Smooth muscle cell of the brain vasculature (primary cell): ENCODE results near the gene DSCAM.

ENCODE experiments used
- DNase-seq: peaks from one replicate; pipeline ENCODE4 v3.0.0-alpha.2; 2012; ENCODE audit warnings: low read depth, low spot score

The DSCAM gene

DNA sequence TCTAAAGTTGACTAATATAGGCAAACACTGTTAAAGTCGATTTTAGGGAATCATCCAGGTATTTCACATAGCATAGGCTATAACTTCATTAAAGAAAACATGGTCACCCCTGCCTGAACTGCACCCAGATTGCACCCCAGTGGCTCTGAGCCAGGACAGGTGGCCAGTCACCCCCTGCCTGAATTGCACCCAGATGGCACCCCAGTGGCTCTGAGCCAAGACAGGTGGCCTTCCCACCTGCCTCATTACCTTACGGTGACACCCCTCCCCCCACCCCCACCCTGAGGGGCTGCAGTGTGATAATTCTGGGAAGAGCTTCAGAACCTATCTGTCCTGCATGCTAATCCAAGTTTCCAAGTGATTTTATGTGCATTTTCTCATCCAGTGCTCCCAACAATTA lies 78.9 kb downstream of the DSCAM start:
- DNase-seq, result no peak

DNA sequence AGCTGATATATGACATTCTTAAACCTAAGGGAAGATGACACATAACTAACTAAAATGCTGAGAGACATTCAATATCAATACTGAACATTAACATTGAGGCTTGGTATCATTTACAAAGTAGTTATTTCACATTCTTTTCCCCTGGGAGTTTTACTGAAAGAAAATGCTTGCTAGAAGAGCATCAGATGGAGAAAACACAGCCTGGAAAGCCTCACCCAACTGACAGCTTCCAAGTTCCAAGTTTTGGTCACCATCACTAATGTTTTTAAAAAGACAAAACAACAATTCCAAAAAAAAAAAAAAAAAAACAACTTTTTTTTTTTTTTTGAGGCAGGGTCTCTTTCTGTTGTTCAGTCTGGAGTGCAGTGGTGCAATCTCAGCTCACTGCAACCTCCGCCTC lies 80.6 kb downstream of the DSCAM start:
- DNase-seq, result no peak

- no peak for DNase-seq
Measured at GRCh38 chr21:40765811-40766210, 81.1 kb downstream of the DSCAM start.

GRCh38 chr21:40760821-40761220 lies 86.1 kb downstream of the DSCAM start:
- DNase-seq, result no peak

DNA sequence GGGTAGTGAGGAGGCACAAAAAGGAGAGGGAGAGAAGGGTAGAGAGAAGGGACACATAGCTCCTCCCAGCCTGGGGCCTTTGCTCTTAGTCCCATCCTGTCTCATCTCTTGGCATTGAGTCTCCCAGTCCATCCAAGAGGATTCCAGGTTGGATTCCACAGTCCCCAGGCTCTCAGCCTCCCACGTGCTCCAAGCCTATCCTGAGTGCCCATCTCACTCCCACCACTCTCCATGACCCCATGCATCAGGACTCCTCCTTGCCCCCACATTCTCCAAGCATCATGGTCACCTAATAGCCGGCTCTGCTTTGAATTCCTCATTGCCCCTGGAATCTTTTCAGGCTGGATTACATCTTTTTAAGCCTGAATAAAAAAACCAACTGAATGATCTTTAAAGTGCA lies 87.9 kb downstream of the DSCAM start:
- DNase-seq, result no peak

- DNase-seq, result no peak
Measured at GRCh38 chr21:40757366-40757765, 89.6 kb downstream of the DSCAM start.

- DNase-seq, result no peak
Measured at GRCh38 chr21:40754466-40754865, 92.5 kb downstream of the DSCAM start.

DNA sequence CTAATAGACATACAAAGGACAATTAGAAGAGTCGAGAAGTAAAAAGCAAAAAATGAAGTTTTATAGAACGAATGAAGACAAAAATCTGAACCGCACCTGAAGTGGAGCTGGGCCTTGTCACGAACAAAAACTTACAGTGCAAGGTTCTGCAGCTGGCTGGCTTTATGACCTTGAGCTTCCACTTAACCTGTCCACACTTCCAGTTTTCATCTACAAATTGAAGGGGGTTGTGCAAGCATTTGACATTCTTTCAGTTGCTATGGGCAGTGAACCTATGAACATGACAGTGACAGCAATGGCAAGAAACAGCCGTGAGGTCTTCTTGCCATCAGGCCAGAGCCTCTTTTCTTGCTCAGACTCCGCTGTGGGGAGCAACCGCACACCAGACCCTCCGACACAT lies 93.2 kb downstream of the DSCAM start:
- no peak for DNase-seq

GRCh38 chr21:40752125-40752524 lies 94.8 kb downstream of the DSCAM start:
- no peak for DNase-seq

- no peak for DNase-seq
Measured at GRCh38 chr21:40751221-40751620, 95.7 kb downstream of the DSCAM start.

DNA sequence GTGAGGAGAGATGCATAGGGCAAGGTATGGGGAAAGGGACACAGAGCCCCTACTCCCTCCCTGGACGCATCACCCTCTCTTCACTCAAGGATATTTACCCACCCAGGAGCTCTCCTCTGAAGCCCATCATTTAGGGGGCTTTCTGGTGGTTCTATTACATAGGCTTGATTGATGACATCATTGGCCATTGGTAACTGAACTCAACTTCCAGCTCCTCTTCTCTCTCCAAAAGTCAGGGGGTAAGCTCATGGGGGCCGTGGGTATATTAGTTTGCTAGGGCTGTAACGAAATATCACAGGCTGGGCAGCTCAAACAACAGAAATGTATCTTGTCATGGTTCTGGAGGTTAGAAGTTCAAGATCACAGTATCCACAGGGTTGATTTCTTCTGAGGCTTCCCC lies 110.8 kb downstream of the DSCAM start:
- DNase-seq, result no peak

DNA sequence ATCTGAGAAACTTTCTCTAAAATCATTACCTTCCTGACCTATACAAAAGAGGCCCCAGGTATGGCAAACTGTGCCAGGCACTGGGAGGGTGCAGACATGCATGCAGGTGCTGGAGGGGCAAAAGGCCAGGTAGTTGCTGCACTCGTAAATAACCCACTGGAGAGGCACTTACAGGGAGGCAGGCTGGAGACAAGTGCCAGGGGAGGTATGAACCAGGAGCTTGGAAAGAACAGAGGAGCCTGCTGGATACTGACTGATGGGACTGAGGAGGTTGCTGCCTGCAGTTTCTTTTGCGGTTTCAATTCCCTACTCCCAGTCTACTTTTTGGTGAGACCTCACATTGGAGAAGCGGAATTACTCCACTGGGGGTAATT lies 113.9 kb downstream of the DSCAM start:
- no peak for DNase-seq

DNA sequence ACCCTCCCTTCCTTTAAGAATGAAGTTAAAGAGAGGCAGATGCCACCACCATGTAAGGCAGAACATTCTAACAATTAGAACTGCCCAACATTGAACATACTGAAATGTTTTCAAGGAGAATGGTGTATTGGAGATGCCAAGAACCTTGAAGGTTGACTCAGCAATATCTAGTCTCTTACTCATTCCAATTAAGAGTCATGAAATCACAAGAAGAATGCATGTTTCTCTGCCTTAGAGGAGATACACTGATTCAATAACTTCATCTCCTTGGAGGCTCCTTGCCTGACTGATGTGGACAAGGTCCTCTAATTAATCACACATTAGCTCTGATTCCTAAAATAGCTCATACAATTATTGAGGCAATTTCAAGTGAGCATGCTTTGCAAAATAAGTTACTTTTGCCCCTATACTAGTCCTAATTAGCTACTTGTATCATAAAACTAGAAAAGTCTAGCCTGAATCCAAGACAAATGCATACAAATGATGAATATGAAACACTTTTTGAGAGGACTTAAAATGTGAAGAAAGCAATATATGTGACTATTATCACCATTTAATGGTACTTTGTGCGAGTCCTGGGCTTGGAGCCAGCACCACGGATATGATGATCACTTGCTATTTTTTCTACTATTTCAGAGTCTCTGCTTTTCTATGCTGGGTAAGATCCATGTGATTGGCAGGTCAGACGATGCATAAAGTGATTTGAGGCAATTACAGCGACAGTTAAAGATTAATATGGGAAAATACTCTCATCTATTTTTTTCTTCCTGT lies 114.5 kb downstream of the DSCAM start:
- DNase-seq, result no peak

DNA sequence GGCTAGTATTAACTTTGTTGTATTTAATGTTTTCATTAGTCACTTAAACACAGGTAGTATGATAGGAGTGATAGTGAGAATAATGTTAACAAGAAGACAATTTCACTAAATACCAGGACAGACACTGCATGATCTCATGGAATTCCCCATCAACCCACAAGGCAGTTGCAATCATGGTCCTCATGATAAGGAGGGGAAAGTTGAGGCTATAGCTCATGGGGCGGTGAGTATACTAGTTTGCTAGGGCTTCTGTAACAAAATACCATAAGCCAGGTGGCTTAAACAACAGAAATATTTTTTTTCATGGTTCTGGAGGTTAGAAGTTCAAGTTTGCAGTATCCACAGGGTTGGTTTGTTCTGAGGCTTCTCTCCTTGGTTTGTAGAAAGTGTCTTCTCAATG lies 115.8 kb downstream of the DSCAM start:
- no peak for DNase-seq

DNA sequence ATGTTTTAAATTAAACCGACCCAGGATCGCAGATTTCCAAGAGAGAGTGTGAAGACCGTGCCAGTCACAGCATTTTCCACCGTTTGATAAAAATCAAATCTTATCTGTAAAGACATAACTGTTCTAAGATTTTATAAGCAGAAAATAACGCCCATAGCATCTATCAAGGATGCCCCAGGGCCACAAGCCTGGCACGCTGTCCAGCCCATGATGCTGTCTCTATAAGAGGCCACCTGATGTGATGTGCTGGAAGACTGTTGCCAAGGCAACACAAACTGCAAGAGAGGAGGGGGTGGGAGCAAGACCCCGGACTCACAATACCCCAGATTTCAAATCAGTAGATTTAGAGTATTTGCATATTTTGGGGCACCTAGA lies 116.5 kb downstream of the DSCAM start:
- no peak for DNase-seq

GRCh38 chr21:40729761-40730425 lies 117.1 kb downstream of the DSCAM start:
- no peak for DNase-seq

GRCh38 chr21:40723966-40724365 lies 123.0 kb downstream of the DSCAM start:
- no peak for DNase-seq

- DNase-seq, result no peak
Measured at GRCh38 chr21:40723317-40723716, 123.6 kb downstream of the DSCAM start.

DNA sequence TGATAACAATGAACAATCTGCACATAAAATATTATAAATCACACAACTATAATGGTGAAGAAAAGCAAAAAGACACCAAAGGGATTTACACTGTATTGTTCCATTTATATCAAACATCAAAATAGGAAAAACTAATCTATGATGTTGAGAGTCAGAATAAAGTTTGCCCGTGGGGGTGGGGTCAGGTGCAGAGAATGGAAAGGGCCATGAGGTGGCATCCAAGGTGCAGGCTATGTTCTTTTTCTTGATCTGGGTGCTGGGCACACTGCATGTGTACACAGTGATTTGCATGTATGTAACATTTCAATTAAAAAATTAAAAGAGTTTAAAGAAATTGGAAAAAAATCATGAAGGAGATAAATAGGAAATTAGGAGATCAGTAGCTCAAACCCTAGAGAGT lies 127.3 kb downstream of the DSCAM start:
- DNase-seq, result no peak

- no peak for DNase-seq
Measured at GRCh38 chr21:40717028-40717427, 129.9 kb downstream of the DSCAM start.

DNA sequence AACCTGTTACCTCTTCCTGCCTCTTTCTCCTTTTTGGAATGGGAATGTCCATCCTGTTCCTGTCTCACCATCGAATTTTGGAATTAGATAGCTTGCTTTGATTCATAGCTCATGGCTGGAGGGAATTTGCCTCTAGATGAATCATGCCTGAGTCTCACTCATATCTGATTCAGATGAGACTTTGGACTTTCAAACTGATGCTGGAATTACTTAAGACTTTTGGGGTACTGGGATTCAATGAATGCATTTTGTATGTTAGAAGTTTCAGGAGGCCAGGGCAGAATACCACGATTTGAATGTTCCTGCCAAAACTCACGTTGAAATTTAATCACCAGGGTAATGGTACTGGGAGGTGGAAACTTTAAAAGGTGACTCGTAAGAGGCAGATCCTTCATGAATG lies 132.4 kb downstream of the DSCAM start:
- no peak for DNase-seq

DNA sequence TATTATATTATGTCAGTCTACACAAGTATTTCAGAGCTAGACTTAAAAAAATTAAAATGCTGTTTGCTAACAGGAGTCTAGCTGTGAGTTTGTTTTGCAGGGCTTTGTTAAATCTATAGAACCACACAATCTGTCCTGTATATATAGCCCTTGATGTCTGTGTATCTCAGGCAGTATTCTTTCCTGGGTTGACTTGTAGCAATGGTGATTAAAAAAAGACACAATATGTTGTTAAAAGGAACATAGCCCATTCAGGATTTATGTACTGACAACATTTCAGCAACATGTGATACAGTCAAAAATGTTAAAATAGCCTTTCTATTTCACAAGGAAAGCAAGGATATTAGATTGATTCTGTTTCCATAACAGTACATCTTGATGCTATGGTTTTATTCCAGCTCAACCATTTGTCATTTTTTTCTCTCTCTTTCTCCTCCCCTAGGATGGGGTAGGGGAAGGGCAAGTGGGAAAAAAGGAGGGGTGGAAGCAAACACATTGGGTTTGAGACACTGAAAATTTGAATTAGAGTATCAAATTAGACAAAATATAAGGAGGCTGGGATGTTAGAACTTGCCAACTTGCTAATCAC lies 139.2 kb downstream of the DSCAM start:
- no peak for DNase-seq
